MCF 10A (cell line): ENCODE measurements around the gene GMPR. TPM values are rescaled to one million over a fixed set of nuclear protein-coding genes. Genes with fewer than 3 reads are reported as not detected.

Experiments used
- BruUV-seq: library from RNA; stranded (reverse); fragments of 400-500 nt; replicated peaks from 2 replicates; lab custom pipeline; 2021; lab: Mats Ljungman, UMichigan
- CTCF ChIA-PET: fragments of 300-600 bp; sonication (Branson Sonifier 250); formaldehyde crosslinking; extraction: SDS; loops from one replicate; lab custom pipeline; 2021; ENCODE audit warnings: antibody characterized with exemption, inconsistent platforms; lab: Yijun Ruan, JAX
- POLR2A ChIA-PET: fragments of 300-600, 350-650 bp; sonication (Branson Sonifier 250); formaldehyde crosslinking; extraction: SDS; loops from one replicate; lab custom pipeline; 2020; ENCODE audit warnings: antibody characterized with exemption, inconsistent platforms; lab: Yijun Ruan, JAX
- DNase-seq: peaks from one replicate; pipeline ENCODE4 v3.0.0-alpha.2; 2018; ENCODE audit not compliant: unreplicated experiment
- H3K27ac Mint-ChIP-seq: one replicate; pipeline ENCODE4 v1.8.0; 2022; ENCODE audit warnings: mild to moderate bottlenecking, low read depth, mixed read lengths; ENCODE audit not compliant: unreplicated experiment
- H3K27me3 Mint-ChIP-seq: one replicate; pipeline ENCODE4 v1.8.0; 2022; ENCODE audit warnings: mixed read lengths; ENCODE audit not compliant: insufficient read depth, unreplicated experiment
- H3K36me3 Mint-ChIP-seq: one replicate; pipeline ENCODE4 v1.8.0; 2022; ENCODE audit warnings: mild to moderate bottlenecking, moderate library complexity, mixed read lengths; ENCODE audit not compliant: insufficient read depth, unreplicated experiment
- H3K4me1 Mint-ChIP-seq: one replicate; pipeline ENCODE4 v1.8.0; 2022; ENCODE audit warnings: mixed read lengths; ENCODE audit not compliant: insufficient read depth, unreplicated experiment
- H3K4me3 Mint-ChIP-seq: one replicate; pipeline ENCODE4 v1.8.0; 2022; ENCODE audit warnings: mild to moderate bottlenecking, moderate library complexity, mixed read lengths; ENCODE audit not compliant: unreplicated experiment
- H3K9me3 Mint-ChIP-seq: one replicate; pipeline ENCODE4 v1.8.0; 2022; ENCODE audit warnings: mixed read lengths; ENCODE audit not compliant: unreplicated experiment
- CTCF ChIP-seq: fragments of 200-600 bp; IDR thresholded peaks from one replicate; pipeline ENCODE4 v1.8.0; 2022; ENCODE audit warnings: antibody characterized with exemption, mild to moderate bottlenecking; ENCODE audit not compliant: unreplicated experiment
- intact Hi-C: fragments of 100-400 bp; cut with micrococcal nuclease; formaldehyde crosslinking; loops from 2 replicates; pipeline ENCODE4 v1.14.1; 2022
- total RNA-seq: library from RNA; stranded (reverse); gene quantifications from 2 replicates; pipeline ENCODE4 v1.2.3, GENCODE V29; 2022

GMPR gene
- total RNA-seq, 1 experiment from 2014 or later, result 3.0 TPM

DNA sequence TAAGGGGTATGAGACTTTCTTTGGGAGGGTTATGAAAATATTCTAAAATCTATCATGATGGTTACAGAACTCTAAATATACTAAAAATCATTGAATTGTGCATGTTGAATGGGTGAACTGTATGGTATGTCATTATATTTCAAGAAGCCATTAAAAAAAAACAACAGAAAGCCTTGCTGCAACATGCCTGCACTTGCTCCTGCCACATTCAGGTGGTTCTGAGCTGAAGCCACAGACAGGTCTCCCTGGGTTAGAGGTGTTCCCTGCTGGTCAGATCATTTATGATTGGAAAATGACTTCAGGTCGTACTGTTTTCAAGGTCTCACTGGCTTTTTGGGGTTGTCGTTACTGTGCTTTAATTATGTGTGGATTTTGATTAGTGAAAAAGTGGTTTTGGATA, 13.3 kb downstream of the GMPR start:
- DNase-seq, result peak; percentile 21
- no peak for TF ChIP-seq CTCF
- intact Hi-C loops, result no loop called here
- H3K27ac Mint-ChIP-seq, result peak overlapping the region; percentile 66
- BruUV-seq, result no TSS peak
- H3K36me3 Mint-ChIP-seq, result no peaks in the 10 kb centered on the region
- no peak overlapping the region for H3K4me3 Mint-ChIP-seq
- ChIA-PET POLR2A (interaction anchor here (0.6 to 1.1 kb wide), 5 partner anchors 12 to 1215 kb away, joined by 3 to 5 read pairs (median 4); no protein-coding TSS in a partner anchor), CTCF (interaction anchor here (0.6 kb wide), 1 partner anchor 15 kb away, joined by 3 read pairs; no protein-coding TSS in a partner anchor)
- no peaks in the 10 kb centered on the region for H3K27me3 Mint-ChIP-seq
- H3K4me1 Mint-ChIP-seq, result peaks cover 11% of the 10 kb centered on the region
- no peaks in the 10 kb centered on the region for H3K9me3 Mint-ChIP-seq

- no TSS peak for BruUV-seq
- no peak overlapping the region for H3K4me3 Mint-ChIP-seq
- H3K27me3 Mint-ChIP-seq, result no peaks in the 10 kb centered on the region
- H3K9me3 Mint-ChIP-seq, result no peaks in the 10 kb centered on the region
- H3K36me3 Mint-ChIP-seq, result no peaks in the 10 kb centered on the region
- H3K4me1 Mint-ChIP-seq, result peaks cover 11% of the 10 kb centered on the region
- intact Hi-C loops, result no loop called here
- no peak for DNase-seq
- ChIA-PET CTCF (no interaction called here), POLR2A (interaction anchor here (1.1 kb wide), 1 partner anchor 20 kb away, joined by 4 read pairs; no protein-coding TSS in a partner anchor)
- TF ChIP-seq CTCF, result no peak
- peak overlapping the region; percentile 7 for H3K27ac Mint-ChIP-seq
Observed at GRCh38 chr6:16252686-16253299, 14.4 kb downstream of the GMPR start.

DNA sequence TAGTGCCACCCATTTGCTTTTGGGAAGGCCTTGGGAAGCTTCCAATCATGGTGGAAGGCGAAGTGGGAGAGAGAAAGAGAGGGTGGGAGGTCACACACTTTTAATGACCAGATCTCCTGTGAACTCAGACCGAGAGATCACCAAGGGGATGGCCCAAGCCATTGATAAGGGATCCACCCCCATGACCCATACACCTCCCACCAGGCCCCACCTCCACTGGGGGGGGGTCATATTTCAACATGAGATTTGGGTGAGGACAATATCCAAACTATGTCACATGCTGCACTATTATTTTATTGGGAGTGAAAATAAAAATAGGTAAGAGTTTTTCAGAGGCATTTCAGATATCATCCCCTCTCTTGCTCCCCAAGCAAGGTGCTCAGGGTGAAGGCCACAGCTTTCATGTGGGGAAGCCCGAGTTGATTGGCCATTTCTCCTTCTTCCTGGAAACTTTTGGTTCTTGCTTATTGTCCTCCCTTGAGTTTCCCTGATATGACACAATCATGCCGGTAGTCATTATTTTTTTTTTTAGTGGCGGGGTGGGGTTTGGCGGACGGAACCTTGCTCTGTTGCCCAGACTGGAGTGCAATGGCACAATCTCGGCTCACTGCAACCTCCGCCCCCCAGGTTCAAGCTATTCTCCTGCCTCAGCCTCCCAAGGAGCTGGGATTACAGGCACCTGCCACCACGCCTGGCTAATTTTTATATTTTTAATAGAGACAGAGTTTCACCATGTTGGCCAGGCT, 15.2 kb downstream of the GMPR start:
- Mint-ChIP-seq H3K9me3 (no peaks in the 10 kb centered on the region), H3K27ac (no peak overlapping the region), H3K4me3 (no peak overlapping the region), H3K4me1 (peaks cover 11% of the 10 kb centered on the region), H3K27me3 (no peaks in the 10 kb centered on the region), H3K36me3 (no peaks in the 10 kb centered on the region)
- CTCF ChIA-PET, result no interaction called here
- intact Hi-C loops, result no loop called here
- no peak for TF ChIP-seq CTCF
- no peak for DNase-seq
- no TSS peak for BruUV-seq
- POLR2A ChIA-PET, result no interaction called here

GRCh38 chr6:16254535-16254934, 16.1 kb downstream of the GMPR start:
- H3K4me1 Mint-ChIP-seq, result peaks cover 11% of the 10 kb centered on the region
- no peaks in the 10 kb centered on the region for H3K27me3 Mint-ChIP-seq
- H3K9me3 Mint-ChIP-seq, result no peaks in the 10 kb centered on the region
- no peak overlapping the region for H3K27ac Mint-ChIP-seq
- intact Hi-C loops, result no loop called here
- H3K36me3 Mint-ChIP-seq, result no peaks in the 10 kb centered on the region
- no TSS peak for BruUV-seq
- ChIA-PET POLR2A (interaction anchor here (0.6 kb wide), 1 partner anchor 547 kb away, joined by 3 read pairs; no protein-coding TSS in a partner anchor), CTCF (interaction anchor here (0.7 to 1.2 kb wide), 3 partner anchors 14 to 43 kb away, joined by 3 to 5 read pairs (median 4); no protein-coding TSS in a partner anchor)
- H3K4me3 Mint-ChIP-seq, result no peak overlapping the region
- DNase-seq, result no peak
- no peak for TF ChIP-seq CTCF
